Muscle of leg (tissue), 16 donors: ENCODE measurements around the gene PROK2. TPM values are rescaled to one million over a fixed set of nuclear protein-coding genes. Genes with fewer than 3 reads are reported as not detected.
A peak's percentile ranks its signal among the peaks of the same experiment; 100 is the strongest.

Source experiments
- DNase-seq: peaks from one replicate; pipeline ENCODE4 v3.0.0; 2013
- H3K27ac ChIP-seq: one replicate; pipeline ENCODE4 v1.5.1; 2013; ENCODE audit warnings: mild to moderate bottlenecking, low read length, control low read depth
- H3K27me3 ChIP-seq: one replicate; pipeline ENCODE4 v1.6.1; 2013; ENCODE audit warnings: low read length; ENCODE audit not compliant: control insufficient read depth, insufficient read depth
- H3K36me3 ChIP-seq: one replicate; pipeline ENCODE4 v1.6.1; 2013; ENCODE audit warnings: low read length; ENCODE audit not compliant: control insufficient read depth, insufficient read depth
- H3K4me1 ChIP-seq: one replicate; pipeline ENCODE4 v1.6.1; 2013; ENCODE audit warnings: low read length; ENCODE audit not compliant: control insufficient read depth, insufficient read depth
- H3K4me3 ChIP-seq: one replicate; pipeline ENCODE4 v1.5.1; 2013; ENCODE audit warnings: low read length, control low read depth
- H3K9me3 ChIP-seq: replicated peaks from 2 replicates; pipeline ENCODE4 v1.6.1; 2013; ENCODE audit warnings: low read depth, low read length; ENCODE audit not compliant: control insufficient read depth
- WGBS: methylation state at CpG from one replicate; pipeline ENCODE4 v1.1.5; 2013; ENCODE audit warnings: missing lambda C conversion rate; ENCODE audit not compliant: insufficient coverage; 5-methylcytosine and 5-hydroxymethylcytosine counted together
- long read RNA-seq, 11 donors: transcript quantifications; one replicate each; lab custom pipeline, GENCODE V29; 2026
- polyA plus RNA-seq, 8 donors: library from polyadenylated mRNA; unstranded; fragments of 120-200 nt; gene quantifications; one replicate each; pipeline versions ENCODE4 v1.2.1 to v1.2.3, GENCODE V29; 2013; ENCODE audit warnings: inconsistent platforms in 1 of 8, low replicate concordance in 1 of 8; ENCODE audit not compliant: insufficient read length in 8 of 8, insufficient read depth in 1 of 8
- total RNA-seq: library from RNA; stranded (reverse); fragments of 120-200 nt; gene quantifications from one replicate; pipeline ENCODE4 v1.2.4, GENCODE V29; 2013

Gene PROK2, protein sequence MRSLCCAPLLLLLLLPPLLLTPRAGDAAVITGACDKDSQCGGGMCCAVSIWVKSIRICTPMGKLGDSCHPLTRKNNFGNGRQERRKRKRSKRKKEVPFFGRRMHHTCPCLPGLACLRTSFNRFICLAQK
- total RNA-seq = 0.98 TPM
- polyA plus RNA-seq = 1 to 10 TPM in 3 of 8 donors, under 1 TPM in 5; 0.16 to 3.3 (median 0.64) TPM
- long read RNA-seq, donor 1 = 0 reads
- long read RNA-seq, donor 2 = 0 reads
- long read RNA-seq, donor 3 = 0 reads
- long read RNA-seq, donor 4 = 0 reads
- long read RNA-seq, donor 5, partial matches to known transcripts = 0 of 2 reads
- long read RNA-seq, donor 5, other reads (novel, unspliced or antisense) = 0 of 2 reads
- long read RNA-seq, donor 6, partial matches to known transcripts = 0 of 1 reads
- long read RNA-seq, donor 6, other reads (novel, unspliced or antisense) = 0 of 1 reads
- long read RNA-seq, donor 7 = 0 reads
- long read RNA-seq, donor 8, partial matches to known transcripts = 0 of 1 reads
- long read RNA-seq, donor 8, other reads (novel, unspliced or antisense) = 0 of 1 reads
- long read RNA-seq, donor 9 = 0 reads
- long read RNA-seq, donor 10, partial matches to known transcripts = 0 of 1 reads
- long read RNA-seq, donor 10, other reads (novel, unspliced or antisense) = 0 of 1 reads
- long read RNA-seq, donor 11 = 0 reads

DNA sequence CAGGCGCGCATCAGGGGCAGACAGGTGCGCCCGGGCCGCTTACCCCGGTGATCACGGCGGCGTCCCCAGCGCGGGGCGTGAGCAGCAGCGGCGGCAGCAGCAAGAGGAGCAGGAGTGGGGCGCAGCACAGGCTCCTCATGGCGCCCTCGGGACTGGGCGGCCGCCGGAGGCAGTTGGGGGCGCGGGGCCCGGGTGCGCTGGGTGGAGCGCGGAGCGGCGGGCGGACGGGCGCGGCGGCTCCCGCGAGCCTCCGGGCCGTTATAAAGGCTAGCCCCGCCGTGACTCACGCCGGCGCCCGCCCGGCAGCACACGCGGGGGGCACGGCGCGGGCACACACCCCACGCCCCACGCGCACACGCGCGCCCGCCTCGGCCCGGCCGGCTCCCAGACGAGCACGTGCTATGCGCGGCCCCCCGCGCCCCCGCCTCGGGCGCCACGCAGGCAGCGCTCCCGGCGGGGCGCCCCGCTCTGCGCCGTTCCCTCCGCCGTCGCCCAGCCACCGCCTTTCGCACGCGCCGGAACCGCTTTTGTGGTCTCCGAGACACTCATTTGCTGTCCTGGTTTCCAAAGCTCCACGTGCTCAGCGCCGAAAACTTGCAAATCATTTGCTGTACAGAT, at the start of gene PROK2:
PROK2 (minus strand) TSS at position 235 of the 618 bp plus-strand sequence; CDS start at position 139, 96 bp downstream.
- H3K4me1 ChIP-seq = peaks cover 14% of the 10 kb centered on the region
- no peaks in the 10 kb centered on the region for H3K36me3 ChIP-seq
- H3K27me3 ChIP-seq = peaks cover 34% of the 10 kb centered on the region
- peak within 1 kb of the TSS; percentile 23 for H3K4me3 ChIP-seq
- no peaks in the 10 kb centered on the region for H3K9me3 ChIP-seq
- WGBS = under 1% methylated on average over 89 of the region's 89 CpGs
- H3K27ac ChIP-seq = peak within 1 kb of the TSS; percentile 23
- DNase-seq = peak; percentile 48

DNA sequence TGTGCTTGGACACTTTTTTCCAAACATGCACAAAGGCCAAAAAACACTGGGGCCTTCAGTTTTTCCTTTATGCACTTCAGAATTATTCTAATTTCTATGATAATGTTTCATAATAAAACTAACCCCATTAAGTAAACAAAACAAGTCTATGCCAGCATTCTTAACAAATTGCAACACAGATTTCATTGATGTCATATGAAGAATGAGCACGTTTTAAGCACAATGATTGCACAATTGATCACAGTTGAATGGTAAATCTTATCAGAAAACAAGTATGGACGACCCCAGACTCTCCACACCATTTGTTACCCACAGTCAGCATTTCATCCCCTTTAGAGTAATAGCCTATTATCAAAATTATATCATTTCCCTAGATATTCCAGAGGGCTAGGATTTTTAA, 46.7 kb upstream of the PROK2 start:
- no peaks in the 10 kb centered on the region for H3K4me1 ChIP-seq
- DNase-seq = no peak
- H3K36me3 ChIP-seq = no peaks in the 10 kb centered on the region
- WGBS = no CpG with 5 or more reads among the region's 2 CpGs
- H3K27ac ChIP-seq = no peak overlapping the region
- H3K9me3 ChIP-seq = no peaks in the 10 kb centered on the region
- H3K4me3 ChIP-seq = no peak overlapping the region
- peaks cover 3% of the 10 kb centered on the region for H3K27me3 ChIP-seq

DNA sequence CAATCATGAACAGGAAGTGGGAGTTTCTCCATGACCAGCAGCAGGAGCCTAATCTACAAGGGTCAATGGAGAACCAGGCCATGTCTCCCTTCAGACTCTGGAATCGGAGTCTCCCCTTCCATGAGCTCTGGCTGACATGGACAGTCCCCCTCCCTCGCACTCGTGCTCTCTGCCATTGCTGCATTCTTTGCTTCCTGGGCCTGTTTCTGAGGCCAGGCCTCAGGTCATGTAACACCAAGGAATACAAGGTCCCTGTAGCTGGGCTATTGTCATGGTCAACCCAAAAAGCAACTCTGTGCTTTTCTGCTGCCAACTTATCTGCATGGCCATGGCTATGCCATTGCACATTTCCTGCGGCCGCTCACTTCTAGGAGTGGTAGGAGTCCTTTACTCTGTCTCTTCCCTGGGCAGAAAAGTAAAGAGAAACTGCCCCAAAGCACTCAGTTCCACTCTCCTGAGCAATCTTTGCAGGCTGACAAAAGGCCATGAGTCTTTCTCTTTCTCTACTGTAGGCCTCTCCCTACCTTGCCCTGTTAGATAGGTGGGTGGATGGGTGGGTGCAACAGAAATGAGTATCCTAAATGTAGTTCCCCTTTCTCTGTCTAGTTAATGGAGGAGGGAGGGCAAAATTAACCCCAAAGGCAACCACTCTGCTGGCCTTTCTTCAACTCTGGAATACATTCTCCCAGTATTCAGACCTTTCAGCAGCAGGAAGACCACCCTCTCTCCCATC, 40.8 kb upstream of the PROK2 start:
- no peak overlapping the region for H3K4me3 ChIP-seq
- no peaks in the 10 kb centered on the region for H3K36me3 ChIP-seq
- H3K27ac ChIP-seq = no peak overlapping the region
- no peak for DNase-seq
- peaks cover 3% of the 10 kb centered on the region for H3K27me3 ChIP-seq
- 88% methylated on average over 3 of the region's 5 CpGs for WGBS
- no peaks in the 10 kb centered on the region for H3K9me3 ChIP-seq
- no peaks in the 10 kb centered on the region for H3K4me1 ChIP-seq

DNA sequence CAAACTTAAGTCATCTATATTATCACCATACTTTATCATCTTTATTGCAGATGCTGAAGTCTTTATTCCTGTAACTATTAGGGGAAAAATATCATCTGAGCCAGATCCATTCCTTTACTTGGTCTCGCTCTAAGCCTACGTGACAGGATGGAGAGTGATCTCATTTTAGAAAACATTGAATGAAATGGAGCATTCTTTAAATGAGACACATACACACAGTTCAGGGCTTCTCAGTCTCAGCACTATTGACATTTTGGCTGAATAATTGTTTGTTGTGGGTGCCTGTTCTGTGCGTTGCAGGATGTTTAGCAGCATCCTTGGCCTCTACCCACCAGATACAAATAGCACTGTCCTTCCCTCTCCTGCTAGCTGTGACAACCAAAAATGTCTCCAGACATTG, 36.2 kb upstream of the PROK2 start:
- no peak for DNase-seq
- no CpG with 5 or more reads among the region's 3 CpGs for WGBS
- Histone ChIP-seq H3K27me3 (no peaks in the 10 kb centered on the region), H3K9me3 (no peaks in the 10 kb centered on the region), H3K4me3 (no peak overlapping the region), H3K36me3 (no peaks in the 10 kb centered on the region), H3K27ac (no peak overlapping the region), H3K4me1 (no peaks in the 10 kb centered on the region)

DNA sequence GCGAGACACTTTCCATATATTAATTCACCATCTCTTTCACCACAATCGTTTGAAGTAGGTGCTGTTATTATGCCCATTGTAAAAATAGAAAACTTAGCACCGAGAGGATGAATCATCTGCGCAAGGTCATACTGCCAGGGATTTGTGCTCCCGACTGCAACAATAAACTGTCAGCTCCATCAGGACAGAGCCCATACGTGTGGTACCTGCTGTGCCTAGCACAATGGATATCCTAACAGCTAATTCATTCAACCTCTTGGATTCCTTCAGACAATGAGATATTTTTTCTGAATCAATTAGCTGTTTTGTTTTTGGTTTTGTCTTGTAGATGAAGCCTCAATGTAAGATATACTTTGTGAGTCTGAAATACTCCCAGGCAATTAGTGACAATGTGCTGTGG, 32.3 kb upstream of the PROK2 start:
- no peak overlapping the region for H3K27ac ChIP-seq
- DNase-seq = no peak
- no peaks in the 10 kb centered on the region for H3K27me3 ChIP-seq
- H3K36me3 ChIP-seq = no peaks in the 10 kb centered on the region
- H3K9me3 ChIP-seq = no peaks in the 10 kb centered on the region
- no peaks in the 10 kb centered on the region for H3K4me1 ChIP-seq
- no peak overlapping the region for H3K4me3 ChIP-seq
- no CpG with 5 or more reads among the region's 6 CpGs for WGBS

DNA sequence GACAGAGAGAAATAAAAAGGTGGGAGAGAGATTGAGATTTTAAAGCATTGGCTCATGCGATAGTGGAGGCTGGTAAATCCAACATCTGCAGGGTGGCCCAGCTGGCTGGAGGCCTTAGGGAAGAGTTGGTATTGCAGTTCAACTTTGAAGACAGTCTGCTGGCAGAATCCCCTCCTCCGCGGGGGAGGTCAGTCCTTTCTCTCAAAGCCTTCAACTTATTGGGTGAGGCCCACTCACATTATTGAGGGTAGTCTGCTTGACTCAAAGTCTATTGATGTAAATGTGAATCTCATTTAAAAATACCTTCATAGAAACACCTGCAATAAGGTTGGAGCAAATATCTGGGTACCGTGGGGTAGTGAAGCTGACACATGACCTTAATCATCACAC, 31.8 kb upstream of the PROK2 start:
- no CpG with 5 or more reads among the region's 4 CpGs for WGBS
- no peak for DNase-seq
- Histone ChIP-seq H3K4me1 (no peaks in the 10 kb centered on the region), H3K27me3 (no peaks in the 10 kb centered on the region), H3K9me3 (no peaks in the 10 kb centered on the region), H3K36me3 (no peaks in the 10 kb centered on the region), H3K4me3 (no peak overlapping the region), H3K27ac (no peak overlapping the region)

DNA sequence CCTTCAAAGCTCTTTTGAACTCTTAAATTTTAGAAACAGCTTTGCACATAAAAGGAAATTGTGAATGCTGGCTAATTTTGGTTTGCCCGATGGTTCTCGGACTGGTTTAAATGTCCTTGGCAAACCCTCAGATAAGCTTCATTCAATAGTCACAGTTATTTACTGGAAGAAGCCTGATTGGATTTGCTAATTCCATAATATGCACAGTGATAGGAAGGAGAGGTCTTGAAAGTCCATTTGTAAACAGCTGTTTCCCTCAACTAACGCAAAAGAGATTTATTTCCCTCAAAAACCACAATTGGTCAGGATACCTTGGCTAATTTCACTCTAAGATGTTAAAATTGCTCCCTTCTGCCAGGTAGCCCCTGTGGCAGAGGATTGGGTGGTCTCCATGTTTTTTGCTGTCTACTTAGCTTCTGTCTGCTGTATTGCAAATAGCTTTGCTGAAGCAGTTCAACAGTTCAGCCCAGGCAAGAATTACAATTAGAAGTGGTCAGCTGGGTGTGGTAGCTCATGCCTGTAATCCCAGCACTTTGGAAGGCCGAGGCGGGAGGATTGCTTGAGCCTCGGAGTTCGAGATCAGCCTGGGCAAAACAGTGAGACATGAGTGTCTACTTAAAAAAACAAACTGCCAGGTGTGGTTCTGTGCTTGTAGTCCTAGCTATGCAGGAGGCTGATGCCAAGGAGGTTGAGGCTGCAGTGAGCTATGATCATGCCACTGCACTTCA, 30.6 kb upstream of the PROK2 start:
- Histone ChIP-seq H3K27ac (no peak overlapping the region), H3K9me3 (no peaks in the 10 kb centered on the region), H3K36me3 (no peaks in the 10 kb centered on the region), H3K4me3 (no peak overlapping the region), H3K27me3 (no peaks in the 10 kb centered on the region), H3K4me1 (no peaks in the 10 kb centered on the region)
- WGBS = 74% methylated on average over 4 of the region's 7 CpGs
- peak; percentile 23 for DNase-seq

DNA sequence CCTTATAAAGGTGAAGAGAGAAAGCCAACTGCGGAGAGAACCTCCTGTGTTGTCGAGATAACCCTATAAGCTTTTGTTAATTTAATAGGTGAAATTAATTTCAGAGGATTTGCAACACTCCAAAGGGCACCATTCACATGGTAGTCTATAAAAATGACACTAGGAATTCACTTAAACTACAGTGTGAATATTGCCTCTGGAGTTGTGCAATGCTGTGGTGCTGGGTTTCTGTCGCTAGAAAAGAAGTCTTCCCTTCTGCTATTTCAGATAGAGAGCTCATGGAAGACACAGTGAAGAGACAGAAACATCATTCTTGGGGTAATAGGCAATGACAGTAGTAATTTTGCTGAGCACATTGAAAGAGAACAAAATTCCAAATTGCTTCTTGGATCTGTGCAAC, 28.8 kb upstream of the PROK2 start:
- Histone ChIP-seq H3K4me1 (no peaks in the 10 kb centered on the region), H3K4me3 (no peak overlapping the region), H3K27me3 (no peaks in the 10 kb centered on the region), H3K36me3 (no peaks in the 10 kb centered on the region), H3K9me3 (no peaks in the 10 kb centered on the region), H3K27ac (no peak overlapping the region)
- no CpG with 5 or more reads among the region's 3 CpGs for WGBS
- no peak for DNase-seq

DNA sequence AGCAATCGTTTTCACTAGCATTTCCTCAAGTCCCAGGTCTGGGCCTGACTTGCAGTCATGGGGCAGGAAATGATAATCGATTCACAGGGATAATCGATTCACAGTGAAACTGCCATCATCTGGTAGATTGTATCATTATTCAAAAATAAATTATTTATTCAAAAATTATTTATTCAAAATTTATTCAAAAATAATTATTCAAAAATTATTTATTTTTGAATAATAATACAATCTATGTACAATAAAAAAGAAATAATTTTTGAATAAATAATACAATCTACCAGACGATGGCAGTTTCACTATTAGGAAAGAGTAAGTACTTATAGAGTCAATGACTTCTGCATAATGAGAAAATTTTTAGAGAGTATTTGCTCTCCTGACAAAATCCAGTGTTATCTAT, 28.1 kb upstream of the PROK2 start:
- H3K4me3 ChIP-seq = no peak overlapping the region
- H3K27ac ChIP-seq = no peak overlapping the region
- no peaks in the 10 kb centered on the region for H3K9me3 ChIP-seq
- DNase-seq = no peak
- no peaks in the 10 kb centered on the region for H3K27me3 ChIP-seq
- no CpG with 5 or more reads among the region's 4 CpGs for WGBS
- no peaks in the 10 kb centered on the region for H3K36me3 ChIP-seq
- no peaks in the 10 kb centered on the region for H3K4me1 ChIP-seq
